WI38 (cell line): Measurements from ENCODE around the gene MEIOB.

Experiments
- H3K4me3 ChIP-seq: 2 replicates; pipeline ENCODE4 v1.5.1; 2011; ENCODE audit warnings: low read depth, mild to moderate bottlenecking, control low read depth, low read length
- CTCF ChIP-seq: IDR thresholded peaks from 2 replicates; pipeline ENCODE4 v1.5.1; 2012; ENCODE audit warnings: low read depth, mild to moderate bottlenecking, control low read depth, low read length

MEIOB gene

GRCh38 chr16:1912215-1912543 is 40.2 kb upstream of the MEIOB start:
- TF ChIP-seq CTCF: no peak
- H3K4me3 ChIP-seq: no peak overlapping the region

GRCh38 chr16:1911467-1912214 is 39.7 kb upstream of the MEIOB start:
- no peak overlapping the region for H3K4me3 ChIP-seq
- TF ChIP-seq CTCF: no peak

- H3K4me3 ChIP-seq: no peak overlapping the region
These were observed 37.7 kb upstream of the MEIOB start for GRCh38 chr16:1909561-1910231.

GRCh38 chr16:1908983-1909382 is 37.0 kb upstream of the MEIOB start:
- H3K4me3 ChIP-seq: no peak overlapping the region

More at GRCh38 chr16:1909561-1910231, 37.7 kb upstream of the MEIOB start:
- no peak for TF ChIP-seq CTCF

GRCh38 chr16:1908184-1908583 is 36.2 kb upstream of the MEIOB start:
- no peak for TF ChIP-seq CTCF
- H3K4me3 ChIP-seq: no peak overlapping the region

More at GRCh38 chr16:1908983-1909382, 37.0 kb upstream of the MEIOB start:
- TF ChIP-seq CTCF: no peak

GRCh38 chr16:1907226-1907860 is 35.4 kb upstream of the MEIOB start:
- H3K4me3 ChIP-seq: no peak overlapping the region
- TF ChIP-seq CTCF: no peak

- H3K4me3 ChIP-seq: no peak overlapping the region
- TF ChIP-seq CTCF: no peak
These were observed 34.8 kb upstream of the MEIOB start for GRCh38 chr16:1906846-1907165.
